Measurements from ENCODE around the gene PIGV.

DNA sequence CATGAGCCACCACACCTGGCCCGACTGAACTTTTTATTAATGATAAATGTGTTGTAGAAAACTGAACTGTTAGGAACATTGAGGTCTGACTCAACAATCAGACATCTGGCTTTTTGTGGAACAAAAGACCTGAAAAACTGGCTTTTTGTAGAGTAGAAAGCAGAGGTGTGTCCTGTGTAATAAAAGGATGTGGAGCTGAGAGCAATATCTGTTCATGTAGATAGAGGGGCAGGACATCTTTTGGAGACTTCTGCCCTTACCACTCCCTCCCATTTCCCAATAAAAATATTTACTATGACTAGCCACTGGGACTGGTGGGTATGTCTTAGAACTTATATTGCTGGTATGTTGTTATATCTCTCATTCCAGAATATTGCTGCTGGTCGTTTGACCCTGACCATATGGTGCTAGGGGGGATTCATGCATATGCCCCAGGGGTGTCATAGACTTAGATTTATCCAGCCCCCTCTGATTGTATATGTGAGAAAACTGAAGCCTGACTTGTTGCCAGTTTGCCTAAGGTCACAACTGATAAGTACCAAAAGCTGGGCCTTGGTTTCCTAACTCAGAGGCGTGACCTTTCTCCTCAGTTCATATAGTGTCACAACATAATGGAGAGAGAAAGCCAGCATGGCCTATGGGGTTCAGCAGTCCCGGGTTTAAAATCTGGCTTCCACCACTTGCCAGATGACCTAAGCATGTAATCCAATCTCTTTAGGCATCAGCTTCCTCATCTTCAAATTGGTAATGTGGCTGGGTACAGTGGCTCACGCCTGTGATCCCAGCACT, 33.5 kb upstream of the PIGV start:
- TF ChIP-seq POLR2A (IDR thresholded peaks at IDR 0.05; ENCODE audit: low read length) = no peak
- TF ChIP-seq GATA1 (IDR thresholded peaks at IDR 0.05; ENCODE audit: low read depth, low read length) = no peak
